HepG2 (cell line): ENCODE results near the gene KRTDAP. TPM values are rescaled to one million over a fixed set of nuclear protein-coding genes. Genes with fewer than 3 reads are reported as not detected.

ENCODE experiments used
- GATAD2A ChIP-seq: IDR thresholded peaks from 2 replicates; pipeline ENCODE4 v1.6.1; 2016
- KDM2A ChIP-seq: sonication (generic); formaldehyde crosslinking; IDR thresholded peaks from 2 replicates; pipeline ENCODE4 v1.4.0; 2020; ENCODE audit warnings: low read depth, missing genetic modification reagents, borderline replicate concordance
- PATZ1 ChIP-seq: sonication (generic); formaldehyde crosslinking; IDR thresholded peaks from 2 replicates; pipeline ENCODE4 v1.4.0; 2020; ENCODE audit warnings: missing genetic modification reagents
- PBX3 ChIP-seq: sonication (generic); formaldehyde crosslinking; IDR thresholded peaks from 2 replicates; pipeline ENCODE4 v1.8.1; 2023; ENCODE audit warnings: missing genetic modification reagents, inconsistent platforms, borderline replicate concordance
- STAG1 ChIP-seq: sonication (generic); formaldehyde crosslinking; IDR thresholded peaks from 2 replicates; pipeline ENCODE4 v1.4.0; 2020; ENCODE audit warnings: missing genetic modification reagents
- ZNF136 ChIP-seq: sonication (generic); formaldehyde crosslinking; IDR thresholded peaks from 2 replicates; pipeline ENCODE4 v1.8.1; 2022; ENCODE audit warnings: low read depth, mild to moderate bottlenecking, moderate library complexity, missing genetic modification reagents
- ZNF230 ChIP-seq: sonication (generic); formaldehyde crosslinking; IDR thresholded peaks from 2 replicates; pipeline ENCODE4 v1.4.0; 2020; ENCODE audit warnings: mild to moderate bottlenecking, missing genetic modification reagents
- ZNF256 ChIP-seq: sonication (generic); formaldehyde crosslinking; conservative IDR thresholded peaks from 2 replicates; pipeline ENCODE4 v1.4.0; 2020; ENCODE audit warnings: missing genetic modification reagents
- ZNF350 ChIP-seq: sonication (generic); formaldehyde crosslinking; IDR thresholded peaks from 2 replicates; pipeline ENCODE4 v1.4.0; 2020; ENCODE audit warnings: mild to moderate bottlenecking, low read depth, missing genetic modification reagents, borderline replicate concordance
- ZNF761 ChIP-seq: sonication (generic); formaldehyde crosslinking; conservative IDR thresholded peaks from 2 replicates; pipeline ENCODE4 v1.4.0; 2020; ENCODE audit warnings: mild to moderate bottlenecking, missing genetic modification reagents
- polyA plus RNA-seq, 8 experiments: library from polyadenylated mRNA; depleted of rRNA in 3 of 8; stranded (reverse) in 7 of 8; unstranded in 1 of 8; fragments of >200 nt; fragmentation: Illumina TruSeq in 4 of 8; extraction: Trizol in 4 of 8; gene quantifications; 2 replicates each; pipeline versions ENCODE4 v1.2.1 to v1.2.3, GENCODE V29; 2011 to 2016; ENCODE audit warnings: low read depth in 4 of 8, missing spikeins in 1 of 8, mixed read lengths in 1 of 8; ENCODE audit not compliant: insufficient read depth in 1 of 8
- total RNA-seq, 5 experiments: library from RNA; depleted of rRNA; stranded (reverse); fragments of >200 nt; fragmentation: Illumina TruSeq; extraction: Trizol; gene quantifications; 2 replicates each; pipeline ENCODE4 v1.2.3, GENCODE V29; 2016; ENCODE audit warnings: low read depth in 1 of 5
- TF ChIP-seq, protein P1 (sequence below): sonication (generic); formaldehyde crosslinking; IDR thresholded peaks from 2 replicates; pipeline ENCODE4 v1.4.0; 2020; ENCODE audit warnings: missing genetic modification reagents, borderline replicate concordance
- TF ChIP-seq, protein P2 (sequence below): sonication (generic); formaldehyde crosslinking; IDR thresholded peaks from 2 replicates; pipeline ENCODE4 v1.4.0; 2020; ENCODE audit warnings: missing genetic modification reagents
- TF ChIP-seq, protein P3 (sequence below): sonication (generic); formaldehyde crosslinking; IDR thresholded peaks from 2 replicates; pipeline ENCODE4 v1.4.0; 2020; ENCODE audit warnings: low read depth, mild to moderate bottlenecking, missing genetic modification reagents

The KRTDAP gene
- total and polyA plus RNA-seq, 2 of the 13 experiments (the other 11 are each of a cell fraction or from before 2014, with no cell fraction given) = 0.86 to 1.5 TPM

- TF ChIP-seq, protein P1, sequence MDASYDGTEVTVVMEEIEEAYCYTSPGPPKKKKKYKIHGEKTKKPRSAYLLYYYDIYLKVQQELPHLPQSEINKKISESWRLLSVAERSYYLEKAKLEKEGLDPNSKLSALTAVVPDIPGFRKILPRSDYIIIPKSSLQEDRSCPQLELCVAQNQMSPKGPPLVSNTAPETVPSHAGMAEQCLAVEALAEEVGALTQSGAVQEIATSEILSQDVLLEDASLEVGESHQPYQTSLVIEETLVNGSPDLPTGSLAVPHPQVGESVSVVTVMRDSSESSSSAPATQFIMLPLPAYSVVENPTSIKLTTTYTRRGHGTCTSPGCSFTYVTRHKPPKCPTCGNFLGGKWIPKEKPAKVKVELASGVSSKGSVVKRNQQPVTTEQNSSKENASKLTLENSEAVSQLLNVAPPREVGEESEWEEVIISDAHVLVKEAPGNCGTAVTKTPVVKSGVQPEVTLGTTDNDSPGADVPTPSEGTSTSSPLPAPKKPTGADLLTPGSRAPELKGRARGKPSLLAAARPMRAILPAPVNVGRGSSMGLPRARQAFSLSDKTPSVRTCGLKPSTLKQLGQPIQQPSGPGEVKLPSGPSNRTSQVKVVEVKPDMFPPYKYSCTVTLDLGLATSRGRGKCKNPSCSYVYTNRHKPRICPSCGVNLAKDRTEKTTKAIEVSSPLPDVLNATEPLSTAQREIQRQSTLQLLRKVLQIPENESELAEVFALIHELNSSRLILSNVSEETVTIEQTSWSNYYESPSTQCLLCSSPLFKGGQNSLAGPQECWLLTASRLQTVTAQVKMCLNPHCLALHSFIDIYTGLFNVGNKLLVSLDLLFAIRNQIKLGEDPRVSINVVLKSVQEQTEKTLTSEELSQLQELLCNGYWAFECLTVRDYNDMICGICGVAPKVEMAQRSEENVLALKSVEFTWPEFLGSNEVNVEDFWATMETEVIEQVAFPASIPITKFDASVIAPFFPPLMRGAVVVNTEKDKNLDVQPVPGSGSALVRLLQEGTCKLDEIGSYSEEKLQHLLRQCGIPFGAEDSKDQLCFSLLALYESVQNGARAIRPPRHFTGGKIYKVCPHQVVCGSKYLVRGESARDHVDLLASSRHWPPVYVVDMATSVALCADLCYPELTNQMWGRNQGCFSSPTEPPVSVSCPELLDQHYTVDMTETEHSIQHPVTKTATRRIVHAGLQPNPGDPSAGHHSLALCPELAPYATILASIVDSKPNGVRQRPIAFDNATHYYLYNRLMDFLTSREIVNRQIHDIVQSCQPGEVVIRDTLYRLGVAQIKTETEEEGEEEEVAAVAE = 0 out of 2 replicates have a peak, but pooled peaks have one; percentile 24
- 0 out of 2 replicates have a peak, but pooled peaks have one; percentile 55 for TF ChIP-seq ZNF136 (CRISPR knock-in tag)
- 0 out of 2 replicates have a peak, but pooled peaks have one; percentile 51 for TF ChIP-seq ZNF230
- no peak for TF ChIP-seq PBX3 (CRISPR knock-in tag)
- 0 out of 2 replicates have a peak, but pooled peaks have one; percentile 23 for TF ChIP-seq ZNF350 (CRISPR knock-in tag)
- peak; percentile 57; the same call in 1 of the 2 replicates for TF ChIP-seq GATAD2A (CRISPR knock-in tag)
- peak; percentile 85 for TF ChIP-seq STAG1 (CRISPR knock-in tag)
- peak; percentile 52 for TF ChIP-seq PATZ1 (CRISPR knock-in tag)
- 0 out of 2 replicates have a peak, but pooled peaks have one; percentile 27 for TF ChIP-seq ZNF761 (CRISPR knock-in tag)
- TF ChIP-seq, protein P2, sequence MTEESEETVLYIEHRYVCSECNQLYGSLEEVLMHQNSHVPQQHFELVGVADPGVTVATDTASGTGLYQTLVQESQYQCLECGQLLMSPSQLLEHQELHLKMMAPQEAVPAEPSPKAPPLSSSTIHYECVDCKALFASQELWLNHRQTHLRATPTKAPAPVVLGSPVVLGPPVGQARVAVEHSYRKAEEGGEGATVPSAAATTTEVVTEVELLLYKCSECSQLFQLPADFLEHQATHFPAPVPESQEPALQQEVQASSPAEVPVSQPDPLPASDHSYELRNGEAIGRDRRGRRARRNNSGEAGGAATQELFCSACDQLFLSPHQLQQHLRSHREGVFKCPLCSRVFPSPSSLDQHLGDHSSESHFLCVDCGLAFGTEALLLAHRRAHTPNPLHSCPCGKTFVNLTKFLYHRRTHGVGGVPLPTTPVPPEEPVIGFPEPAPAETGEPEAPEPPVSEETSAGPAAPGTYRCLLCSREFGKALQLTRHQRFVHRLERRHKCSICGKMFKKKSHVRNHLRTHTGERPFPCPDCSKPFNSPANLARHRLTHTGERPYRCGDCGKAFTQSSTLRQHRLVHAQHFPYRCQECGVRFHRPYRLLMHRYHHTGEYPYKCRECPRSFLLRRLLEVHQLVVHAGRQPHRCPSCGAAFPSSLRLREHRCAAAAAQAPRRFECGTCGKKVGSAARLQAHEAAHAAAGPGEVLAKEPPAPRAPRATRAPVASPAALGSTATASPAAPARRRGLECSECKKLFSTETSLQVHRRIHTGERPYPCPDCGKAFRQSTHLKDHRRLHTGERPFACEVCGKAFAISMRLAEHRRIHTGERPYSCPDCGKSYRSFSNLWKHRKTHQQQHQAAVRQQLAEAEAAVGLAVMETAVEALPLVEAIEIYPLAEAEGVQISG = peak; percentile 86
- TF ChIP-seq, protein P3, sequence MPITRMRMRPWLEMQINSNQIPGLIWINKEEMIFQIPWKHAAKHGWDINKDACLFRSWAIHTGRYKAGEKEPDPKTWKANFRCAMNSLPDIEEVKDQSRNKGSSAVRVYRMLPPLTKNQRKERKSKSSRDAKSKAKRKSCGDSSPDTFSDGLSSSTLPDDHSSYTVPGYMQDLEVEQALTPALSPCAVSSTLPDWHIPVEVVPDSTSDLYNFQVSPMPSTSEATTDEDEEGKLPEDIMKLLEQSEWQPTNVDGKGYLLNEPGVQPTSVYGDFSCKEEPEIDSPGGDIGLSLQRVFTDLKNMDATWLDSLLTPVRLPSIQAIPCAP (CRISPR knock-in tag) = no peak
- TF ChIP-seq KDM2A (CRISPR knock-in tag) = peak; percentile 89; the same call in 1 of the 2 replicates
- TF ChIP-seq ZNF256 = 0 out of 2 replicates have a peak, but pooled peaks have one; percentile 19
These were observed 5.1 kb upstream of the KRTDAP start (continued) for GRCh38 chr19:35495107-35496064.
